Activated naive CD8-positive, alpha-beta T cell treated with anti-CD3 and anti-CD28 coated beads, Interleukin-2, amount 50 U/mL, for 24 hours (primary cell): ENCODE measurements around the gene HCN2.

ENCODE experiments used
- ATAC-seq: fragments of 150-1000 bp; cut with Tn5 transposase; one replicate; pipeline ENCODE4 v1.10.0; 2021
- DNase-seq: peaks from one replicate; pipeline ENCODE4 v3.0.0; 2021
- H3K27ac Mint-ChIP-seq: one replicate; pipeline ENCODE4 v1.8.0; 2021; ENCODE audit warnings: mild to moderate bottlenecking, mixed read lengths
- H3K27me3 Mint-ChIP-seq: one replicate; pipeline ENCODE4 v1.8.0; 2021; ENCODE audit warnings: mixed read lengths
- H3K36me3 Mint-ChIP-seq: one replicate; pipeline ENCODE4 v1.8.0; 2021; ENCODE audit warnings: low read depth, mixed read lengths
- H3K4me1 Mint-ChIP-seq: one replicate; pipeline ENCODE4 v1.8.0; 2021; ENCODE audit warnings: mixed read lengths
- H3K4me3 Mint-ChIP-seq: one replicate; pipeline ENCODE4 v1.8.0; 2021; ENCODE audit warnings: mild to moderate bottlenecking, moderate library complexity, mixed read lengths
- H3K9me3 Mint-ChIP-seq: one replicate; pipeline ENCODE4 v1.8.0; 2021; ENCODE audit warnings: mixed read lengths

Gene HCN2

GRCh38 chr19:651114-651818 lies 61.6 kb downstream of the HCN2 start:
- peaks cover 19% of the 10 kb centered on the region for H3K4me1 Mint-ChIP-seq
- peaks cover 17% of the 10 kb centered on the region for H3K36me3 Mint-ChIP-seq
- DNase-seq = no peak
- H3K9me3 Mint-ChIP-seq = no peaks in the 10 kb centered on the region
- ATAC-seq = no peak
- H3K27me3 Mint-ChIP-seq = no peaks in the 10 kb centered on the region
- H3K27ac Mint-ChIP-seq = no peak overlapping the region
- no peak overlapping the region for H3K4me3 Mint-ChIP-seq

GRCh38 chr19:651991-652390 lies 62.3 kb downstream of the HCN2 start:
- Mint-ChIP-seq H3K27ac (no peak overlapping the region), H3K4me1 (peaks cover 23% of the 10 kb centered on the region), H3K36me3 (peaks cover 15% of the 10 kb centered on the region), H3K9me3 (no peaks in the 10 kb centered on the region), H3K27me3 (no peaks in the 10 kb centered on the region), H3K4me3 (no peak overlapping the region)
- DNase-seq = no peak
- ATAC-seq = no peak

- no peak overlapping the region for H3K4me3 Mint-ChIP-seq
- H3K9me3 Mint-ChIP-seq = no peaks in the 10 kb centered on the region
- DNase-seq = no peak
- peaks cover 29% of the 10 kb centered on the region for H3K4me1 Mint-ChIP-seq
- no peak for ATAC-seq
- H3K27me3 Mint-ChIP-seq = no peaks in the 10 kb centered on the region
- H3K36me3 Mint-ChIP-seq = peaks cover 15% of the 10 kb centered on the region
- H3K27ac Mint-ChIP-seq = no peak overlapping the region
Observed at GRCh38 chr19:652467-653389, 63.0 kb downstream of the HCN2 start.

- H3K4me3 Mint-ChIP-seq = no peak overlapping the region
- H3K36me3 Mint-ChIP-seq = peaks cover 15% of the 10 kb centered on the region
- H3K9me3 Mint-ChIP-seq = no peaks in the 10 kb centered on the region
- no peak for ATAC-seq
- H3K4me1 Mint-ChIP-seq = peaks cover 31% of the 10 kb centered on the region
- no peak for DNase-seq
- no peak overlapping the region for H3K27ac Mint-ChIP-seq
- H3K27me3 Mint-ChIP-seq = no peaks in the 10 kb centered on the region
Observed at GRCh38 chr19:653425-653824, 63.7 kb downstream of the HCN2 start.

GRCh38 chr19:655691-656090 lies 66.0 kb downstream of the HCN2 start:
- ATAC-seq (no peak), DNase-seq (no peak)
- Mint-ChIP-seq H3K36me3 (peaks cover 14% of the 10 kb centered on the region), H3K27ac (no peak overlapping the region), H3K4me3 (no peak overlapping the region), H3K27me3 (no peaks in the 10 kb centered on the region), H3K9me3 (no peaks in the 10 kb centered on the region), H3K4me1 (peaks cover 48% of the 10 kb centered on the region)

- H3K9me3 Mint-ChIP-seq = no peaks in the 10 kb centered on the region
- no peak overlapping the region for H3K4me3 Mint-ChIP-seq
- H3K4me1 Mint-ChIP-seq = peaks cover 53% of the 10 kb centered on the region
- no peak overlapping the region for H3K27ac Mint-ChIP-seq
- no peak for DNase-seq
- H3K36me3 Mint-ChIP-seq = peaks cover 18% of the 10 kb centered on the region
- ATAC-seq = no peak
- H3K27me3 Mint-ChIP-seq = no peaks in the 10 kb centered on the region
Observed at GRCh38 chr19:656751-657559, 67.3 kb downstream of the HCN2 start.

GRCh38 chr19:657611-658010 lies 67.9 kb downstream of the HCN2 start:
- Mint-ChIP-seq H3K27ac (no peak overlapping the region), H3K36me3 (peaks cover 18% of the 10 kb centered on the region), H3K4me3 (no peak overlapping the region), H3K9me3 (no peaks in the 10 kb centered on the region), H3K4me1 (peaks cover 53% of the 10 kb centered on the region), H3K27me3 (no peaks in the 10 kb centered on the region)
- ATAC-seq (no peak), DNase-seq (no peak)

GRCh38 chr19:658059-658839 lies 68.6 kb downstream of the HCN2 start:
- no peak for DNase-seq
- H3K4me1 Mint-ChIP-seq = peaks cover 53% of the 10 kb centered on the region
- no peaks in the 10 kb centered on the region for H3K27me3 Mint-ChIP-seq
- ATAC-seq = no peak
- H3K27ac Mint-ChIP-seq = no peak overlapping the region
- H3K36me3 Mint-ChIP-seq = peaks cover 18% of the 10 kb centered on the region
- no peaks in the 10 kb centered on the region for H3K9me3 Mint-ChIP-seq
- no peak overlapping the region for H3K4me3 Mint-ChIP-seq

- H3K27ac Mint-ChIP-seq = peak overlapping the region; percentile 90
- H3K4me3 Mint-ChIP-seq = peak overlapping the region; percentile 95
- no peak for ATAC-seq
- no peak for DNase-seq
- H3K4me1 Mint-ChIP-seq = peaks cover 58% of the 10 kb centered on the region
- peaks cover 14% of the 10 kb centered on the region for H3K36me3 Mint-ChIP-seq
- no peaks in the 10 kb centered on the region for H3K27me3 Mint-ChIP-seq
- H3K9me3 Mint-ChIP-seq = no peaks in the 10 kb centered on the region
Observed at GRCh38 chr19:658916-659839, 69.5 kb downstream of the HCN2 start.

- Mint-ChIP-seq H3K36me3 (peaks cover 7% of the 10 kb centered on the region), H3K4me3 (peak overlapping the region; percentile 95), H3K9me3 (no peaks in the 10 kb centered on the region), H3K4me1 (peaks cover 55% of the 10 kb centered on the region), H3K27me3 (no peaks in the 10 kb centered on the region), H3K27ac (peak overlapping the region; percentile 90)
- DNase-seq (no peak), ATAC-seq (no peak)
Observed at GRCh38 chr19:660793-661426, 71.2 kb downstream of the HCN2 start.

- H3K4me3 Mint-ChIP-seq = peak overlapping the region; percentile 95
- DNase-seq = peak; percentile 68
- H3K4me1 Mint-ChIP-seq = peaks cover 49% of the 10 kb centered on the region
Observed at GRCh38 chr19:661427-662196, 71.9 kb downstream of the HCN2 start.

GRCh38 chr19:662207-662961 lies 72.7 kb downstream of the HCN2 start:
- peak; percentile 77 for DNase-seq
- Mint-ChIP-seq H3K4me1 (peaks cover 45% of the 10 kb centered on the region), H3K9me3 (no peaks in the 10 kb centered on the region), H3K27ac (peak overlapping the region; percentile 90), H3K36me3 (peaks cover 7% of the 10 kb centered on the region), H3K27me3 (no peaks in the 10 kb centered on the region), H3K4me3 (peak overlapping the region; percentile 95)
- peak; percentile 38 for ATAC-seq

More at GRCh38 chr19:661427-662196, 71.9 kb downstream of the HCN2 start:
- peaks cover 7% of the 10 kb centered on the region for H3K36me3 Mint-ChIP-seq
- peak; percentile 53 for ATAC-seq
- no peaks in the 10 kb centered on the region for H3K9me3 Mint-ChIP-seq
- no peaks in the 10 kb centered on the region for H3K27me3 Mint-ChIP-seq
- H3K27ac Mint-ChIP-seq = peak overlapping the region; percentile 90
